Neuron (in vitro differentiated cells): ENCODE results near the gene GIPC2.
"Not testable (repeated sequence)": the region's sequence is repeated elsewhere in the genome, so short reads cannot be mapped to it uniquely, and the experiment has no call there.

Source experiments
- H2AFZ ChIP-seq: one replicate; pipeline ENCODE4 v1.6.1; 2013; ENCODE audit warnings: low read depth, mild to moderate bottlenecking, inconsistent platforms, low read length, moderate library complexity
- H3K27me3 ChIP-seq: one replicate; pipeline ENCODE4 v1.6.1; 2013; ENCODE audit warnings: low read length; ENCODE audit not compliant: insufficient read depth
- H3K36me3 ChIP-seq: one replicate; pipeline ENCODE4 v1.6.1; 2013; ENCODE audit warnings: low read length; ENCODE audit not compliant: insufficient read depth
- H3K4me1 ChIP-seq: one replicate; pipeline ENCODE4 v1.6.1; 2013; ENCODE audit warnings: low read length; ENCODE audit not compliant: insufficient read depth
- H3K4me3 ChIP-seq: 2 replicates; pipeline ENCODE4 v1.5.1; 2013; ENCODE audit warnings: mild to moderate bottlenecking, low read length, moderate library complexity
- H3K9me3 ChIP-seq: one replicate; pipeline ENCODE4 v1.6.1; 2013; ENCODE audit warnings: low read length

The GIPC2 gene

GRCh38 chr1:78095593-78095992 lies 49.8 kb downstream of the GIPC2 start:
- Histone ChIP-seq H3K27me3 (no peaks in the 10 kb centered on the region), H2AFZ (no peak overlapping the region), H3K9me3 (no peaks in the 10 kb centered on the region), H3K4me3 (no peak overlapping the region), H3K36me3 (no peaks in the 10 kb centered on the region), H3K4me1 (no peaks in the 10 kb centered on the region)

GRCh38 chr1:78096017-78096416 lies 50.3 kb downstream of the GIPC2 start:
- Histone ChIP-seq H3K9me3 (no peaks in the 10 kb centered on the region), H3K4me1 (no peaks in the 10 kb centered on the region), H2AFZ (no peak overlapping the region), H3K27me3 (peaks cover 1% of the 10 kb centered on the region), H3K36me3 (no peaks in the 10 kb centered on the region), H3K4me3 (no peak overlapping the region)

- no peaks in the 10 kb centered on the region for H3K4me1 ChIP-seq
- peaks cover 2% of the 10 kb centered on the region for H3K27me3 ChIP-seq
- H3K9me3 ChIP-seq, result no peaks in the 10 kb centered on the region
- H2AFZ ChIP-seq, result no peak overlapping the region
- no peaks in the 10 kb centered on the region for H3K36me3 ChIP-seq
- no peak overlapping the region for H3K4me3 ChIP-seq
Measured at GRCh38 chr1:78096976-78097375, 51.2 kb downstream of the GIPC2 start.

- Histone ChIP-seq H3K27me3 (peaks cover 2% of the 10 kb centered on the region), H2AFZ (no peak overlapping the region), H3K4me1 (no peaks in the 10 kb centered on the region), H3K4me3 (no peak overlapping the region), H3K36me3 (no peaks in the 10 kb centered on the region), H3K9me3 (no peaks in the 10 kb centered on the region)
Measured at GRCh38 chr1:78101051-78101450, 55.3 kb downstream of the GIPC2 start.

DNA sequence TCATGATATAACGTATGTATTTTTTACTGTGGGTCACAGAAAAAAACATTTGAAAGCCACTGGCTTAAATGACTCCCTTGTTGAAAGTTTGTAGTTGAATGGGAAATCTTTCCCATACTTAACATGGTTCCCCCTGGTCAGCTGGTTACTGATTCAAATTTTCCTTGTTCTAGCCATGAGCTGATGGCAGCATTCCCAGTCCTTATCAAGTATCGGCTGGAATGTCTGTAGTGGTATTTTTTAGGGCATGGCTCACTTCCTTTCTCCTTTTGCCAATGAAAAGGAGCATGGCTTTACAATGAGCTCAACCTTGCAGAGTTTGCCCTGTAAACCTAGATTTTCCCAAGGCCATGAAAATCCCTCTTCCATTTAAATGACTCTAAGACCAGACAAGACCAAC lies 55.7 kb downstream of the GIPC2 start:
- Histone ChIP-seq H3K4me3 (no peak overlapping the region), H3K4me1 (no peaks in the 10 kb centered on the region)

GRCh38 chr1:78102082-78102481 lies 56.3 kb downstream of the GIPC2 start:
- peaks cover 2% of the 10 kb centered on the region for H3K27me3 ChIP-seq
- H3K9me3 ChIP-seq, result no peaks in the 10 kb centered on the region
- H3K4me3 ChIP-seq, result no peak overlapping the region
- H3K36me3 ChIP-seq, result no peaks in the 10 kb centered on the region
- no peak overlapping the region for H2AFZ ChIP-seq
- H3K4me1 ChIP-seq, result no peaks in the 10 kb centered on the region

More for the DNA sequence above, 55.7 kb downstream of the GIPC2 start:
- Histone ChIP-seq H3K27me3 (peaks cover 2% of the 10 kb centered on the region), H2AFZ (no peak overlapping the region), H3K9me3 (no peaks in the 10 kb centered on the region), H3K36me3 (no peaks in the 10 kb centered on the region)

- Histone ChIP-seq H3K4me1 (no peaks in the 10 kb centered on the region), H3K27me3 (peaks cover 2% of the 10 kb centered on the region), H3K9me3 (no peaks in the 10 kb centered on the region), H2AFZ (no peak overlapping the region), H3K36me3 (no peaks in the 10 kb centered on the region), H3K4me3 (no peak overlapping the region)
Measured at GRCh38 chr1:78102916-78103315, 57.1 kb downstream of the GIPC2 start.

DNA sequence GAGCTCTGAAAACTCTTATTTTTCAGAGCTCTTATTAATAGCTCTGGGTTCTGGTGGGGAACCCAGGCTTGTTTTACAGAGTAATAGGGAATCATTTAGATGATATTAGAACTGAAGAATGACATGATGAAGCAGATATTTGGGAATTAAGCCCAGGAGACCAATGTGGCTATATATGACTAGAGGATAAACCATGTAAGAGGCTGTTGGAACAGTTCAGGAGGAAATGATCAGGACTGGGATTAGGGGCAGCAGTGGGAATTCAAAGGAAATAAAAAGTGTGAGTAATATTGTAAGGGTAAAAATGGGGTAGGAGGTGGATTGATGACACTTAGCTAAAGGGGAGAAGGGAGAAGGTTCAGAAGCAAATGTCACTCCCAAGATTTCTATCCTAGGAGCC lies 58.6 kb downstream of the GIPC2 start:
- Histone ChIP-seq H3K4me3 (no peak overlapping the region), H3K4me1 (no peaks in the 10 kb centered on the region), H3K9me3 (no peaks in the 10 kb centered on the region), H2AFZ (no peak overlapping the region), H3K36me3 (no peaks in the 10 kb centered on the region), H3K27me3 (peaks cover 2% of the 10 kb centered on the region)

DNA sequence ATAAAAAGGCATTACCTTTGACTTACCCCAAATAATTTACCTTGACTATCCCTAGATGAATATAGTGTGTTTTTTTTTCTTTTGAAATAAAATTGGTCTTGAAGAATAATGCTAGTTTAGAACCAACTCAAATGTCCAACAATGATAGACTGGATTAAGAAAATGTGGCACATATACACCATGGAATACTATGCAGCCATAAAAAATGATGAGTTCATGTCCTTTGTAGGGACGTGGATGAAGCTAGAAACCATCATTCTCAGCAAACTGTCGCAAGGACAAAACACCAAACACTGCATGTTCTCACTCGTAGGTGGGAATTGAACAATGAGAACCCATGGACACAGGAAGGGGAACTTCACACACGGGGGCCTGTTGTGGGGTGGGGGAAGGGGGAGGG lies 63.9 kb downstream of the GIPC2 start:
- not testable (repeated sequence) for H3K4me3 ChIP-seq

DNA sequence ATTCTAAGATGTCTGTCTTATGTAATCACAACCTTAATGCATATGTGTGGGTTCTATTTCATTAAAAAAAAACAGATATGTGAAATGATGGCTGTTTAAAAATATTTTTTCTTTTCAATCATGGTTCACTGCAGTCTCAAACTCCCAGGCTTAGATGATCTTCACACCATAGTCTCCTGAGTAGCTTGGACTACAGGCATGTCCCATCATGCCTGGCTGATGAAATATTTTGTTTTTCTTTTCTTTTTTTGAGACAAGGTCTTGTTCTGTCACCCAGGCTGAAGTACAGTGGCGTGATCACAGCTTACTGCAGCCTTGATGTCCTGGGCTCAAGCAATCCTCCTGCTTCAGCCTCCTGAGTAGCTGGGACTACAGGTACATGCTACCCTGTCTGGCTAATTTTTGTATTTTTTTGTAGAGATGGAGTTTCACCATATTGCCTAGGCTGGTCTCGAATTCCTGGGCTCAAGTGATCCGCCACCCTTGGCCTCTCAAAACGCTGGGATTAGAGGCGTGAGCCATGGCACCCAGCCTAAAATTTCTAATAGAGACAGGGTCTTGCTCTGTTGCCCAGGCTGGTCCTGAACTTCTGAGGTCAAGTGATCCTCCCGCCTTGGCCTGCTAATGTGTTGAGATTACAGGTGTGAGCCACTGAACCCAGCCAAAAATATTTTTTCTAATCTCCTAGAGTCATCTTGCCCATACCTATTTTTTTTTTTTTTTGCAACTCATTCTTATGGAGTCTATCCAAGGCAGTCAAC lies 67.6 kb downstream of the GIPC2 start:
- Histone ChIP-seq H2AFZ (no peak overlapping the region), H3K36me3 (no peaks in the 10 kb centered on the region), H3K4me1 (no peaks in the 10 kb centered on the region), H3K27me3 (no peaks in the 10 kb centered on the region), H3K4me3 (no peak overlapping the region), H3K9me3 (no peaks in the 10 kb centered on the region)

More for the DNA sequence above, 63.9 kb downstream of the GIPC2 start:
- H3K27me3 ChIP-seq, H3K4me1 ChIP-seq, H2AFZ ChIP-seq, H3K36me3 ChIP-seq, H3K9me3 ChIP-seq: not testable (repeated sequence)

DNA sequence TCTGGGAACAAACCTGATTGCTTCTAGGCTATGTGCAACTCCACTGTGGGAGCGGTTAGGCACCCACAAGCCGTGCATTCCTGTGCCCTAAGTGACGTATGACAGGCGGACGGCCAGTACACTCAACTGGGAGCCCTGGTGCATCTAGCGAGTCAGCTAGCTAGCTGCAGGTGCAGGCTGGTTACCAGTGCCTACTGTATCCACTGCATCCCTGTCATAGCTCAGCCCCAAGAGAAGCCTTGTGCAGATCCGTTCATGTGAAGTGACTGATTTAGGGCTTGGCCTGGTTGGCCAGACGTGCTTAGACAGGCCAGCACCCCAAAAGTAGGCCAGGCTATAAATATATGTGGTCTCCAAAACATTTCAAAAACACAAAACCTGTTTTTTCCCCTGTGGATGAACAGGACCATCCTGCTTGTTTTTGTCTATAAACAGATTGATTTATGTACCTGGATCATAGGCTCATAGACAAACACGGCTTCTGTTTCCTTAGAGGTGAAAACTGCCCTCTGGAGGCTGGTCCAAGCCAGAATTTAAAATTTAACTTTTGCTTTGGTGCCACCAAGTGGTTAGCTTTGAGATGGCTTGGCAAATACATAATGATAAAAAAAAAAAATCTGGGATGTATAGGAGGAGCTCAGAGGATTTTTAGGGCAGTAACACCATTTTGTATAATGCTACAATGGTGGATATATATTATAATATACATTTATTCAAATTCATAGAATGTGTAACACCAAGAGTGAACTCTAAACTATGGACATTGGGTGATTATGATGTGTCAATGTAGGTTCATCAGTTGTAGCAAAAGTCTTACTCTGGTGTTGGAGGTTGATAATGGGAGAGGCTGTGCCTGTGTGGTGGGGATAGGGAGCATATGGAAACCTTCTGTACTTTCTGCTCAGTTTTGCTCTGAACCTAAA lies 68.5 kb downstream of the GIPC2 start:
- H3K9me3 ChIP-seq, result no peaks in the 10 kb centered on the region
- no peaks in the 10 kb centered on the region for H3K27me3 ChIP-seq
- H3K4me1 ChIP-seq, result no peaks in the 10 kb centered on the region
- no peak overlapping the region for H3K4me3 ChIP-seq
- no peak overlapping the region for H2AFZ ChIP-seq
- H3K36me3 ChIP-seq, result no peaks in the 10 kb centered on the region

GRCh38 chr1:78120485-78120884 lies 74.7 kb downstream of the GIPC2 start:
- H3K27me3 ChIP-seq, H3K4me3 ChIP-seq, H2AFZ ChIP-seq, H3K9me3 ChIP-seq, H3K4me1 ChIP-seq, H3K36me3 ChIP-seq: not testable (repeated sequence)

DNA sequence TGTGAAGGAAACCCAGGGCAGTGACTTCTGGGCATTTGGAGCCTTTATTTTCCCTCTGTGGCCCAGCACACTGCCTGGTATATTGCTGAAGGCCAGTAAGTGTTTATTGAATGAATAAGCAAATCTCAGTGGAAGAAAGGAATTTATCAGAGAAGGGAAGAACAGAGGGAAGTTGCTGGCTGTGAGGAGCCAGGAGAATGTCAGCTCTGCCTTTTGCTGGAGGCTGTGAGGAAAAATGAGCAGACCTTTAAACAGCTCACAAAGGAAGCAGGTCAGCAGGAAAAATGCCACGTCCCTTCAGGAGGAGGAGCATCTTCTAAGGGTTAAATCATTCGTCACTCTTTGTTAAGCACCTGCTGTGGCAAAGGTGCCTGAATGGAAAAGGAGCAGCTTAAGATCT lies 75.9 kb downstream of the GIPC2 start:
- Histone ChIP-seq H3K9me3 (no peaks in the 10 kb centered on the region), H3K4me1 (peaks cover 3% of the 10 kb centered on the region), H3K27me3 (no peaks in the 10 kb centered on the region), H3K4me3 (no peak overlapping the region), H3K36me3 (no peaks in the 10 kb centered on the region), H2AFZ (no peak overlapping the region)
